KOPT-K1 (cell line): ENCODE data around the gene SEC31B.

Experiments used
- H3K27ac ChIP-seq: fragments of 200-600 bp; sonication (generic); 2 replicates; pipeline ENCODE4 v1.5.1; 2016; ENCODE audit warnings: antibody characterized with exemption, mild to moderate bottlenecking, low read depth, low read length; ENCODE audit not compliant: poor library complexity, severe bottlenecking
- H3K36me3 ChIP-seq: fragments of 200-600 bp; sonication (generic); 2 replicates; pipeline ENCODE4 v1.5.1; 2017; ENCODE audit warnings: antibody characterized with exemption, mild to moderate bottlenecking, low read length, moderate library complexity; ENCODE audit not compliant: insufficient read depth
- H3K9me3 ChIP-seq: fragments of 200-600 bp; sonication (generic); 2 replicates; pipeline ENCODE4 v1.5.1; 2017; ENCODE audit warnings: antibody characterized with exemption, low read length, mild to moderate bottlenecking; ENCODE audit not compliant: insufficient read depth, poor library complexity, severe bottlenecking

Gene SEC31B

GRCh38 chr10:100519311-100520051 lies at the start of gene SEC31B:
SEC31B (minus strand) TSS chr10:100519861; CDS start chr10:100516952, 2,909 bp downstream.
- Histone ChIP-seq H3K27ac (peak within 1 kb of the TSS; percentile 99), H3K36me3 (peaks cover 39% of the 10 kb centered on the region), H3K9me3 (no peaks in the 10 kb centered on the region)

GRCh38 chr10:100568912-100569311 lies 49.3 kb upstream of the SEC31B start:
- Histone ChIP-seq H3K36me3 (no peaks in the 10 kb centered on the region), H3K9me3 (no peaks in the 10 kb centered on the region), H3K27ac (no peak overlapping the region)

GRCh38 chr10:100567826-100568225 lies 48.2 kb upstream of the SEC31B start:
- no peak overlapping the region for H3K27ac ChIP-seq
- H3K36me3 ChIP-seq: no peaks in the 10 kb centered on the region
- no peaks in the 10 kb centered on the region for H3K9me3 ChIP-seq

GRCh38 chr10:100567249-100567648 lies 47.6 kb upstream of the SEC31B start:
- Histone ChIP-seq H3K27ac (no peak overlapping the region), H3K9me3 (no peaks in the 10 kb centered on the region), H3K36me3 (no peaks in the 10 kb centered on the region)

- Histone ChIP-seq H3K9me3 (no peaks in the 10 kb centered on the region), H3K27ac (peak overlapping the region; percentile 42), H3K36me3 (no peaks in the 10 kb centered on the region)
These were observed 46.9 kb upstream of the SEC31B start for GRCh38 chr10:100566561-100566960.

- peaks cover 6% of the 10 kb centered on the region; the same call in 1 of the 2 replicates for H3K36me3 ChIP-seq
- H3K9me3 ChIP-seq: no peaks in the 10 kb centered on the region
- peak overlapping the region; percentile 51 for H3K27ac ChIP-seq
These were observed 45.7 kb upstream of the SEC31B start for GRCh38 chr10:100565206-100565985.

GRCh38 chr10:100562008-100562672 lies 42.5 kb upstream of the SEC31B start:
- Histone ChIP-seq H3K27ac (no peak overlapping the region), H3K9me3 (no peaks in the 10 kb centered on the region), H3K36me3 (peaks cover 30% of the 10 kb centered on the region)

- Histone ChIP-seq H3K36me3 (peaks cover 41% of the 10 kb centered on the region), H3K27ac (no peak overlapping the region), H3K9me3 (no peaks in the 10 kb centered on the region)
These were observed 41.3 kb upstream of the SEC31B start for GRCh38 chr10:100561005-100561404.

GRCh38 chr10:100560248-100560647 lies 40.6 kb upstream of the SEC31B start:
- Histone ChIP-seq H3K27ac (no peak overlapping the region), H3K36me3 (peaks cover 49% of the 10 kb centered on the region), H3K9me3 (no peaks in the 10 kb centered on the region)

- H3K36me3 ChIP-seq: peaks cover 81% of the 10 kb centered on the region
- H3K27ac ChIP-seq: no peak overlapping the region
- H3K9me3 ChIP-seq: no peaks in the 10 kb centered on the region
These were observed 35.2 kb upstream of the SEC31B start for GRCh38 chr10:100554902-100555301.

- Histone ChIP-seq H3K27ac (no peak overlapping the region), H3K9me3 (no peaks in the 10 kb centered on the region), H3K36me3 (peaks cover 88% of the 10 kb centered on the region)
These were observed 34.3 kb upstream of the SEC31B start for GRCh38 chr10:100553929-100554328.

- H3K9me3 ChIP-seq: no peaks in the 10 kb centered on the region
- peak overlapping the region; percentile 38 for H3K27ac ChIP-seq
- peaks cover 89% of the 10 kb centered on the region for H3K36me3 ChIP-seq
These were observed 32.1 kb upstream of the SEC31B start for GRCh38 chr10:100551738-100552137.

- no peaks in the 10 kb centered on the region for H3K9me3 ChIP-seq
- peaks cover 89% of the 10 kb centered on the region for H3K36me3 ChIP-seq
- H3K27ac ChIP-seq: peak overlapping the region; percentile 38
These were observed 31.5 kb upstream of the SEC31B start for GRCh38 chr10:100551196-100551595.

GRCh38 chr10:100544950-100545349 lies 25.3 kb upstream of the SEC31B start:
- no peak overlapping the region for H3K27ac ChIP-seq
- H3K9me3 ChIP-seq: no peaks in the 10 kb centered on the region
- H3K36me3 ChIP-seq: peaks cover 97% of the 10 kb centered on the region

GRCh38 chr10:100537475-100537874 lies 17.8 kb upstream of the SEC31B start:
- H3K36me3 ChIP-seq: peaks cover 57% of the 10 kb centered on the region
- H3K9me3 ChIP-seq: no peaks in the 10 kb centered on the region
- no peak overlapping the region for H3K27ac ChIP-seq
